ENCODE data around the gene OCIAD1. TPM values are rescaled to one million over a fixed set of nuclear protein-coding genes. Genes with fewer than 3 reads are reported as not detected.
"Not testable (repeated sequence)": the region's sequence is repeated elsewhere in the genome, so short reads cannot be mapped to it uniquely, and the experiment has no call there.

OCIAD1 gene, protein sequence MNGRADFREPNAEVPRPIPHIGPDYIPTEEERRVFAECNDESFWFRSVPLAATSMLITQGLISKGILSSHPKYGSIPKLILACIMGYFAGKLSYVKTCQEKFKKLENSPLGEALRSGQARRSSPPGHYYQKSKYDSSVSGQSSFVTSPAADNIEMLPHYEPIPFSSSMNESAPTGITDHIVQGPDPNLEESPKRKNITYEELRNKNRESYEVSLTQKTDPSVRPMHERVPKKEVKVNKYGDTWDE
- polyA plus RNA-seq (ENCODE audit: insufficient read length in 4 of 4) = 100 to 1,000 TPM; 225 to 285 (median 258) TPM

DNA sequence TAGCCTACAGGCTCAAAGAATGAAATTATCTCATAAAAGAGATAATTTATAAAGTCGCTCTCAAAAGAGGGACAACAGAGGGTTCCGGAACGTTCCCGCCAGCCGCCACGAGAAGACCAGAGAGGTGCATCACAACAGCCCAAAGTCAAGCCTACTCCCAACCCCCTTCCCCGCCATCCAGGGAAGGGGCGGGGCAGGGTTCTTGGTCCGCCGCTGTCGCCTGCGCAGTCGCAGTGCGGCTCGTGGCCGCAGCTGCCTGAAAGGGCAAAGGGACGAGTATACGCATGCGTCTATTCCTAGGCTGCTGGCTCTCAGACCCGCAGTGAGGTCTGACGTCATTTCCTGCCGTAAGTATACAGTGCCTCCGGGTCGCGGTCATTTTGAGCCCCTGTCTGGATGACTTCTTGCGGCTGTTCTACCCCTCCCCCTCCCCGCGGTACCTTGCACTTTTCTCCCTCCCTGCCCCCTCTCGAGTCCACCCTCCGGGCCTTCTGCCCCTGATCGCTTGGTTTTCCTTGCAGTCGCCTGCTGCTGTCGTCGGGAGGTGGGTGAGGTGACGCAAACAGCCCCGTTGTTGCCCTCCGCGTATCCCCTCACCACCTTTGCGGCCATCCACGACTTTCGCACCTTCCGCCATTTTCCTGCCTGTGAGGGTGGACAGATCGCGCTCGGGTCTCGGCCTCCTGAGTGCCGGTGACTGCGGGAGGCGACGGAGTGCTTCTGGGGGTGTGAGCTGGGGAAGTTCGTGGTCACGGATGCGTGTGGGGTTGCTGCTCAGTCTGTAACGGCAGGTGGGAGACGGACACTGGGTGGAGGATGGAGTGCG lies at the start of gene OCIAD1:
OCIAD1 (plus strand) TSS at position 383 of the 826 bp plus-strand sequence. CDS start 1,537 bp downstream, outside the sequence.
- DNase-seq (ENCODE audit: low read depth in 4 of 4, low spot score in 3 of 4) = peak; percentile 98 to 99 (median 98)

DNA sequence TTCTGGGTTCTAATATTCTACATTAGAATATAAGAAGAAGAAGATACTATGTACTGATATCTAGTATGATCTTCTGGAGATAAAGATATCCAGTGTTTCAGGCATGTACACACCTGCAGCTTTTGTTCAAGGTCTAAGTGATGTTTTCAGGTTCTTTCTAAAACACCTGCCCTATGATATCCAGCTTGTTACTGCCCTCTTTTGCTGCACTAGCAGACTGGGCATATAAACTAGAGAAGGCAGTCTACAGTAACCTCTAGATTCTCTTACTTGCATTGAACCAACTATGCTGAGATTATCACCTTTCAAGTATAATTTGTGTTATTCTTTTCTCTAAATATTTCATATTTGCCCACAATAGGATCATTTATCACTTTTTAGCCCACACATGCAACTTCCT lies 48.9 kb upstream of the OCIAD1 start:
- no peak for DNase-seq (ENCODE audit: low read depth in 4 of 4, low spot score in 3 of 4)

DNA sequence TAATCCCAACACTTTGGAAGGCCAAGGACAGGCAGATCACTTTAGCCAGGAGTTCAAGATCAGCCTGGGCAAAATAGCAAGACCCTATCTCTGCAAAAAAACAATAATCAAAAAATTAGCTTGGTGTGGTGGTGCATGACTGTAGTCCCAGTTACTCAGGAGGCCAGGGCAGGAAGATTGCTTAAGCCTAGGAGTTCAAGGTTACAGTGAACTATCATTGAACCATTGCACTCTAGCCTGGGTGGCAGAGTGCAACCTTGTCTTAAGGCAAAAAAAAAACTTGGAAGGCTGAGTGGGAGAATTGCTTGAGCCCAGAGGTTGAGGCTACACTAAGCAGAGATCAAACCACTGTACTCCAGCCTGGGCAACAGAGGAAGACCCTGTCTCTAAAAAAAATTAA lies 45.6 kb upstream of the OCIAD1 start:
- no peak for DNase-seq (ENCODE audit: low read depth in 4 of 4, low spot score in 3 of 4)

DNA sequence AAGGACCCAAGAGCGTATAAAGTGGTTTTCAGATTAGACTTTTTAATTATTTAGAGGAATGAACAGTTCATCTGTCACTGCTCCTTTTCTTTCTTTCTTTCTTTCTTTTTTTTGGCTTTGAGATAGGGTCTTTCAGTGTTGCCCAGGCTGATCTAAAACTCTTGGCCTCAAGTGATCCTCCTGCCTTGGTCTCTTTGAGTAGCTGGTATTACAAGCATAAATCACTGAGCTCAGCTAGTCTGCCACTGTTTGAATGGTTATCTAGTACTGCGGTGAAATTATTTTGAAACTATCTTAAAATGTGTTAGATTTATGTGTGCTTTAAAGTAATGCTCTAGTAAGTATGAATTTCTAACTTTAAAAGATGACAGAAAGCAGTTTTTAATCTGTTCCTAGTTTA lies 44.3 kb upstream of the OCIAD1 start:
- DNase-seq (ENCODE audit: low read depth in 4 of 4, low spot score in 3 of 4) = no peak

DNA sequence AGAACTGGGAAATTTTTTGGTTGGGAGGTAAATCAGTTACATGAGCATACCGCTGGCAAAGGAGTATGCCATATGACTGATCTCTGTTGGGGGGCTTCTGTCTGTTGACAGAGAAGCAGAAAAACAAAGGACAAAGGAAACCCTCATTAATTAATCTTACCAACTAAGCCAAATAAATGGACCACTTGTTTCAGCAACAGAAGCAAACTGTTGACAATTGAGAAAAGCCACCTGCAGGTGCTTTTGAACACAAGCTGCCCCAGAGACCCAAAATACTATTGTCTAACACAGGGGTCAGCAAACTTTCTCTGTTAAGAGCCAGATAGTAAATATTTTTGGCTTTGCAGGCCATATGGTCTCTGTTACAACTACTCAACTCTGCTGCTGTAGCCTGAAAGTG lies 43.8 kb upstream of the OCIAD1 start:
- DNase-seq (ENCODE audit: low read depth in 4 of 4, low spot score in 3 of 4) = peak in 3 of 4 donors; percentile 64 to 73 (median 72)

DNA sequence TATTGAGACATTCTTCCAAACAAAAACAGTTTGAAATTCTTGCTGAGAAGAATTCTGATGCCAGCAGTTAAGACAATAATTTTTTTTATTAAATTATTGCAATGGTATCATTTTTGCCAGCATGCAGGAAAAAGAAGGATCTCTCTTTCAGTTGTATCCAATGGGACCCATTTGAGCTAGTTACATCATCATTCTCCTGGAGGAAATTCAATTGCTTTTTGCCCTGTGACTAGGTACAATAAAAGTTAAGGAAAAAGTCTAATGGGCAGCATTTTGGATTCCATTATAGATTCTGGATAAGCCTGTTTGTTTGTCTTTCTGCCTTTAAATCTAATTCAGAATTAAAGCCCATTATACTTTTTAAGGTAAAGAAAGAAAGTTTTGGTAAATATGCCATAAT lies 40.3 kb upstream of the OCIAD1 start:
- no peak for DNase-seq (ENCODE audit: low read depth in 4 of 4, low spot score in 3 of 4)

DNA sequence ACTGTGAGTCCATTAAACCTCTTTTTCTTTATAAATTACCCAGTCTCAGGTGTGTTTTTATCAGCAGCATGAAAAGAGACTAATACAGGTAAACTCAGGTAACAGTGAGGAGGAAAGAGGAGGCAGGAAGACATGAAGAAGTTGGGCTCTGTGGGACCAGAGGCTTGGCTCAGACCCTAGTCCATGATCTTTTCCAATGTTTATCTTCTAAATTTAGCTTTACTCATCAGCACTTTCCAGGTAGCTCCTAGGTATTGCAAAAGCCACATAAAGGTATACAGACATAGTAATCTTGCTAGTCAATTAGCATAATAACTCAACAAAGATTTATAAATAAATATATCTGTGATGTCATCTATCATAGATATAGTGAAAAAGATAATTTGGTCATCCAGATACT lies 39.6 kb upstream of the OCIAD1 start:
- no peak for DNase-seq (ENCODE audit: low read depth in 4 of 4, low spot score in 3 of 4)

DNA sequence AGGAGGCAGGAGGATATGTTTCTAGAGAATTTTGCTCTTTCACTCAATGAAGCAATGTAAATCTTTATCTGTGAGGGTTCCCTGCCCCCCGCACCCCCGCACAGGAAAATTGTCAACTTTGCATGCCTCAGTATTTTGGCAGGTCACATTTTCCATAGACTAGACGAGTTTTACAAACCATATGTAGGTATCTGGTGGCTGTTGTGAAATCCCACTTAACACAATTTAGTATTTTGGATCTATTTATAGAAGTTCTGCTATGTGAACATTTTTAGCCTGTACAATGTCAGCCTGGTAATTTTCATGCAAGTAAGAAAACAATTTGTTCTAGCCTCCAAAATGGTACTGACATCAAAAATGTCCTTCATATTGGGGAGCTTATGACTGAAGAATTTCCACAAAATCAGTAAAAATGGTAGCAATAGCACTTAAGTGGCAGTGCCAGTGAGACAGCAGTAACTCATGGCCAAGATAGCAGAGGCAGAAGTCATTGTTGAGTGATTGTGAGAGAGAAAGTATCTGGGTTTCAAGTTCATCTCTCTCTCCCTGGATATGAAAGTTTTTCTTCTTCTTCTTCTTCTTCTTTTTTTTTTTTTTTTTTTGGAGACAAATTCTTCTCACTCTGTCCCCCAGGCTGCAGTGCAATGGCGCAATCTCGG lies 38.4 kb upstream of the OCIAD1 start:
- no peak for DNase-seq (ENCODE audit: low read depth in 4 of 4, low spot score in 3 of 4)

DNA sequence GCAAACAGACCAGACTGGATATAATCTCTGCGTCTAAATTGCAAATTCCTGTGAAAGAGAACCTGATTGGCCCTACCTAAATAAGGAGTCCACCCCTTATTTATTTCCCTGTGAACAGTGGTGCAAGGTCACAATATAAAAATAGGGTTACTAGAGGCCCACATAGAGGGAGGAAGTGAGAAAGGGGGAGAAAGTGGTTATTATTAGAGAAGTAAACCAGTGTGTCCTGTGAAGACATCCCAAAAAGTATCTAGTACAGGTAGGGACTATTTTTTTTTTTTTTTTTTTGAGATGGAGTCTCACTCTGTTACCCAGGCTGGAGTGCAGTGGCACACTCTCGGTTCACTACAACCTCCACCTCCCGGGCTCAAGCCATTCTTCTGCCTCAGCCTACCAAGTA lies 35.8 kb upstream of the OCIAD1 start:
- no peak for DNase-seq (ENCODE audit: low read depth in 4 of 4, low spot score in 3 of 4)

DNA sequence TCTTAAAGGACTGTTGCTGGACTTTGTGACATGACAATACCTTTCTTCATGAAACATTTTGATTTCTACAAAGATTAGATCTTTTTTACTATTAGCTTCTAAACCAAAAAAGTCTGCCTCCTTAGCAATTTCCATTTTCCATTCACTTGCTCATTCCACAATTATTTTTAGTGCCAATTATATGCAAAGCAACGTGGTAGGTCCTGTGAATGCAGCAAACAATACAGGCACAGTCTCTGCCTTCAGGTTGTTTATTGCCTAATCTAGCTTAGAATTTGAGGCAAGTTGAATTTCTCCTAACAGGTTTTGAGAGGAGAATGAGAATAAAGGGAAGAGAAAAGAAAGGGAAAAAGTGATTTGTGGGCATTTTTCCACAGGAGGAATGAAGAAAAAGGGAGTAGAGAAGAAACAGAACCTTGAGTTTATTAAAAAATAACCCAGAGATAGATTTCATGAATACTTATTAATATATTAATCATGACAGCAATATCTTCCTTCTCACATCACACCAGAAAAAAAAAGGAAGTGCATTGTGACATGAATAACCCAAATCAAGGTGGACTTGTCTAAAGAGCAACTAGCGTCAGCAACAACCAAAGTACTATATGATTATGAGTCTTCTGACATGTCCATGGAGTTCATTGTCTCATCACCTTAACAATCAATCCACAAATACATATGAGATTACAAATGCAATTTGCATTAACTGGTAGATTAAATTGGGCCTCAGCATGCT lies 34.5 kb upstream of the OCIAD1 start:
- DNase-seq (ENCODE audit: low read depth in 4 of 4, low spot score in 3 of 4) = no peak

DNA sequence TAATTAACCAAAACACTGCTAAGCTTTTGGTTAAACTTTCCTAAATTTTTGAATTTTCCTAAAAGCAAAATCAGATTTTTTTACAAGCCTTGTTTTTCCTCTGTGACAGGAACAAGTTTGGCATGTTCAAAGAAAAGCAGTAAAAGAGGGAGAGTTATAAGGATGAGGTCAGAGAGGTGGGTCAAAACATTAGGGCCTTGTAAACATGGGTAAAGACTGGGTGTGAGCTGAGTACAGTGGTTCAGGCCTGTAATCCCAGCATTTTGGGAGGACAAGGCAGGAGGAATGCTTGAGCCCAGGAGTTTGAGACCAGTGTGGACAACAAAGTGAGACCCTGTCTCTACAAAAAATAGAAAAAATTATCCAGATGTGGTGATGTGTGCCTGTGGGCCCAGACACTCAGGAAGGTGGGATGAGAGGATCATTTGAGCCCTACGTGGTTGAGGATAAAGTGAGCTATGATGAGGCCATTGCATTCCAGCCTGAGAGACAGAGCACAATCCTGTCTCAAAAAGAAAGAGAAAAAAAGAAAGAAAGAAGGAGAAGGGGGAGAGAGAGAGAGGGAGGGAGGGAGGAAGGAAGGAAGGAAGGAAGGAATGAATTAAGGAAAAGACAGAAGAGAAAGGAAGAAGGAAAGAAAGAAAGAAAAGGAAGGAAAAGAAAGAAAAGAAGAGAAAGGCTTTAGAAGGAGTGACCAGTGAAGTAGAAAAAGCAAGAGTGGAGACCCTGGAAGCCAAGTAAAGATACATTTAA lies 33.8 kb upstream of the OCIAD1 start:
- DNase-seq (ENCODE audit: low read depth in 4 of 4, low spot score in 3 of 4) = no peak

DNA sequence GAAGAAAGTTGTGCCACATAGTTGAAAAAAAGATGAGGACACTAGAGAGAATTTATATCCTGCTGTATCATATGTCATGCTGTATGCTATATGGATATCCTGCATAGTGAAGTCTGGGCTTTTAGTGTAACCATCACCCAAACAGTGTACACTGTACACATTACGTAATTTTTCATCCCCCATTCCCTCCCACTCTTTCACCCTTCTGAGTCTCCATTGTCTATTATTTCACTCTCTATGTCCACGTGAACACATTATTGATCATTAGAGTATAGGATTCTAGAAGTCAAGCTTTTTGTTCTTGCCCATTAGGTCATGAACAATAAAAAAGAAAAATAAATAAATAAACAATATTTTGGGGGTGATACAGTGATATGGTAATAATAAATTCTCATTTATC lies 32.8 kb upstream of the OCIAD1 start:
- DNase-seq (ENCODE audit: low read depth in 4 of 4, low spot score in 3 of 4) = no peak

DNA sequence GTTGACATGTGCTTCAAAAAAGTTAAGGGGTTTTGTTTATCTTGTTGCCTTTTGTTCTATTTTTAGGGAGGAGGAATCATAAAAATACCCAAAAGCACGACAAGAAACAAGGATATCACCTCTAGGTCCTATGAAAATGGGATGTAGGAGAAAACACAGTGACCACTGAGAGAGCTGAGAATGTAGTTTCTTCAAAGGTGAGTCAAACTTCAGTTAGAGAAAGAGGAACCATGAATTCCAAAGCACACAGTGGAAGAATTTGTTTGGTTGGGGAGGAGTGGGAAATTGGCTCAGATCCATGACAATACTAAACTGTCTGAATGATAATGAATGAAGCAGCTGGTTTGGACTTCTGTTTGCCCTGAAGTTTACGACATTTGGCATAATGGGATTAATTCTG lies 31.7 kb upstream of the OCIAD1 start:
- DNase-seq (ENCODE audit: low read depth in 4 of 4, low spot score in 3 of 4) = no peak

DNA sequence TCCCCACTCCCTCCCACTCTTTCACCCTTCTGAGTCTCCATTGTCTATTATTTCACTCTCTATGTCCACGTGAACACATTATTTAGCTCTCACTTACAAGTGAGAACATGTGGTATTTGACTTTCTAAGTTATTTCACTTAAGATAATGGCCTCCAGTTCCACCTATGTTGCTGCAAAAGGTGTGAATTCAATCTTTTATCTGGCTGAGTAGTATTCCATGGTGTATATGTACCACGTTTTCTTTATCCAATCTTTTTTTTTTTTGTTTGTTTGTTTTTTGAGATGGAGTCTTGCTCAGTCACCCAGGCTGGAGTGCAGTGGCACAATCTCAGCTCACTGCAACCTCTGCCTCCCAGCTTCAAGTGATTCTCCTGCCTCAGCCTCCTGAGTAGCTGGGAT lies 30.7 kb upstream of the OCIAD1 start:
- DNase-seq (ENCODE audit: low read depth in 4 of 4, low spot score in 3 of 4) = not testable (repeated sequence)

DNA sequence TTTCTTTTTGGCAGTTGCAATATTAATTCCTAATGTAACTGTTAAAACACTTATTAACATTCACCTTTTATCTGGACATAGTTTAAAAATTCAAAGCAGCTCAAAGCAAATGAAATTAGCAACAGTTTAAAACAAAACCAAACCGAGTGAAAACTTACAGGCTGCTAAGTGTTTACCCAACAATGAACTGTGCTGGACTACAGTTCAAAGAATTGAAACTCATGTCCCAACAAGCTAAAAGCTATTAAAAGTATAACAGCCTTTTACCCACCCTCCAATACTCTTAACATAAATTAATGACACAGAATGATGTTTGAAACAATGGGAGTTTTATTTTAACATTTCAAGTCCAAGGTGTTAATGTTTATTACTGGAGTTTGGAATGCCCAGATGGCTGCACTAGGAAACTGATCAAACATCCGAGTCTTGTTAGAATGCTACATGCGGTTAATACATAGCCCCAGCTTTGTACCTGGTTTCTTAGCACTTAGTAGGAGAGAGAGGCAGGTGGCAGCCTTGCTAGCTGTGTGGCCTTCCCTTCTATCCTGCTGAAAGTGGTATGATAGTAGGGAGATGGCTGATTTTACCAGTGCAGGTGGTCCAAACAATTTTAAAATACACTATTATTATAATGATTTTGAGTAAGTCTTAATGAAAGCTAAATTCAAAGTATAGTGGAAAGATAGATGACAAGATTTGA lies 29.7 kb upstream of the OCIAD1 start:
- no peak for DNase-seq (ENCODE audit: low read depth in 4 of 4, low spot score in 3 of 4)

DNA sequence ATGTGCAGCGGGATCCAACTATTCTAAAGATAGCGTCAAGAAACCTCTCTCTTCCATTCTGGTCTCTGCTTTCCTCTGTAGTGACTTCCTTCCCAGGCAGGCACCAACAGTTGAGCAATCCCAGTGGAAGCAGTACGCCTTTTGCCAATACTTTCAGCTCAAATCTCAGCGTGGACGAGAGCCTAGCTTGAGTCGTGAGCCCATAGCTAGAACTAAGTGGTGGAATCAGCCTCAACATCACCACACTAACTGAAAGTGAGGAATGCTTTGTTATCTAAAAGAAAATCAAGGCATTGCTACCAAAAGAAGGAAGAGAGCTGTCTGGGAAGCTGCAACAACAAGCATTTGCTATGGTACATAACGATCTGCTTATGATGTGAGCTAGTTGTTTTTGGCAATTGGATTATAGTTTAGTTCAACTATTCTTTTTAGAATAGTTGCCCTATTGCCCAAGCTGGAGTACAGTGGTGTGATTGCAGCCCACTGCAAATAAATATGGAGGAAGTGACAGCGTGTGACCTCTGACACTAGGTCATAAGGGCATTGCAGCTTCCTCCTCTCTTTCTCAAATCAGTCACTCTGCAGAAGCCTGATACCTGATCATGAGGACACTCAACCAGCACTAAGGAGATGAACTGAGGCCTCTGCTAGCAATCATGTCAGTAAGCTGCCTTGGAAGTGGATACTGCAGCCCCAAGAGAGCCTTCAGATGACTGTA lies 26.1 kb upstream of the OCIAD1 start:
- DNase-seq (ENCODE audit: low read depth in 4 of 4, low spot score in 3 of 4) = no peak

DNA sequence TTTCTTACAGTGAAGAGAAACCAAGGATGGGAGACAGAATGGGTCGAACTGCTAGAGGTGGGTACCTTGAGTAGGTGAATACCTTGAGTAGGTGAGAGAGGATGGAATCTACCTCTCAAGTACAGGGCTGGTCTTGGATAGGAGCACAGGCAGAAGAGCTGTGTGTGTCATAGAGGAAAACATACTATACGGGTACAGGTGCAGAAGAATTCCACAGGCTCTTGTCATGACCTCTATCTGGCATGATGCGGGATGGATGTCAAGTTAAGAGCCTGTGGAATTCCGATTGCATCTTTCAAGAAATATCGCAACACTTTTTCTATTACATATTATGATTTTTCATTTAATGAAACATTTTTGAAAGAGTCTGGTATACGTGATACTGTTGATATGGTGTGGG lies 18.0 kb upstream of the OCIAD1 start:
- no peak for DNase-seq (ENCODE audit: low read depth in 4 of 4, low spot score in 3 of 4)

DNA sequence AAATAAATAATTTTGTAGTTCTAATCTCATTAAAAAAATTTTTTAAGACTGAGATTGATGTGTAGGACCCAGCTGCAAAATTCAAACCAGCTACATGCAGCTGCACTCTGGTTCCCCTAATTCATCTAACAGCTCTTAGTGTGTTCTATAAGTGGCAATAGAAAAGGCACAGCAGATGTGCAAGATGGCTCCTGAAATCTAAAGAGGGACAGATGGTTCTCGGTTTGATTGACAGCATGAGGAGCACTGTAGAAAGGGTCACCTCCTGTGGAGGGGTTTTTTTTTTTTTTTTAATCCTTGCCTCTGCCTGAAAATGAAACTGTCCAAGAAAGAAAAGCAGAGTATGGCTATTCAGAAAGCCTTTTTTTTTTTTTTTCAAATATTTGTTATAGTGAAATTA lies 16.9 kb upstream of the OCIAD1 start:
- peak in 1 of 4 donors; percentile 22 for DNase-seq (ENCODE audit: low read depth in 4 of 4, low spot score in 3 of 4)

DNA sequence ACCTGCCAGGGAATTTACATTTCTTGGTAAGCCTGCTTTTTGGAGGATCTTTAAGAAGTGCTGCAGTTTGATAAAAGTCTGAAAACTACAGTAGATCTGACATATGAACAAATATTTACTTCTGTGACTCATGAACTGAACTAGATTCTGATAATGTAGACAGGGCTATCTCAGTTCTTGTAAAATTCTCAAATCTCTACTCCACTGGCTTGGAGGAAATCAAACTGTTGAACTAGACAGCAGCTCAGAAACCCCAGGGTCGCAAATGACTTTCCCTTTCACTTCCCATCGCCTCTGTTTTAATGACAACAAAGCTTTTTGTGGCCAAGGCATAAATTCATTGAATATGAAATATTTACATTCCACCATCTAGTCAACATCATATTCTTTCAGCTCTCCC lies 15.4 kb upstream of the OCIAD1 start:
- DNase-seq (ENCODE audit: low read depth in 4 of 4, low spot score in 3 of 4) = no peak

All from left renal pelvis (tissue), 4 donors.